GM19395 (cell line): Measurements from ENCODE around the gene CD72.
"Not testable (repeated sequence)": the region's sequence is repeated elsewhere in the genome, so short reads cannot be mapped to it uniquely, and the experiment has no call there.

Experiments used
- ATAC-seq: cut with Tn5 transposase; IDR thresholded peaks from one replicate; pipeline ENCODE4 v1.9.1; 2021; ENCODE audit warnings: mild to moderate bottlenecking, moderate library complexity; ENCODE audit not compliant: unreplicated experiment

CD72 gene

DNA sequence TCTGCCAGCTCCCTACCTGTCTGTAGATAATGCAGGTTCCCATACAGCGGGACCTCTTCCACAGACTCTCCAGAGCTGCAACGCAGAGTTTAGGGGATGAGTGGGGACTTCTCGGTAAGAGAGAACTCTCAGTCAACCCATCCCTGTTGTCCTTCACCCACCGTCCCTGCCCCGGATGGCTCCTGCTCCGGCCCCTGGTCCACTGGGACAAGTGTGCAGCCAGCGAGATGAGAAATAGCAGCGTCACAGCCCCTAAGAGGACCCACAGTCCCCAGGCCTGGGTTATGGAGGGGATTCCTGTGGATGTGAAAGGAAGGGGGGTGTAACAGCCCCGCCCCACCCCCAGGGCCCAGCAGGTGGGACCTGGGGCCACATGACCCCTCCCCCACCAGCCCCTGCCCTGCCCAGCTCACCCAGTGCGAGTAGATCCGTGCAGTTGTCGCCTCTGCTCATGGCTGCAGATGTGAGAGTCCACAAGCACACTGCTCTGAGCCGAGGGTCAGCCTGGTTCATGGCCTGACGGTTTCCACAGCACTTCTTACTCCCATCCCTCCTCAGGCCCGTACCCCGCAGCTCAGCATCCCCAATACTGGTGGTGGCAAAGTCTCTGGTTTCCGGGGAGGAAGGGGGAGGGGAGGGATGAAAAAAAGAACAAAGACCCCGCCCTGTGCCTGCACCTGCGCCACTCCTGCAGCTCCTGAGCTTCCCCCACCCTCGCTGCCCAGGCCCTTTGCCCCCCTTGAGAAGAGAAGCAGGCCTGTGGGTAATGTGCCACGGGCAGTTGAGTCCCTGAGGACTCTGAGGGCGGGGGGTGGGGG lies 32.3 kb upstream of the CD72 start, which contains the start of gene SIT1:
Gene SIT1 (minus strand): TSS at position 591 of the 818 bp plus-strand sequence. CDS start 78 bp downstream, at position 513.
- ATAC-seq, result no peak

DNA sequence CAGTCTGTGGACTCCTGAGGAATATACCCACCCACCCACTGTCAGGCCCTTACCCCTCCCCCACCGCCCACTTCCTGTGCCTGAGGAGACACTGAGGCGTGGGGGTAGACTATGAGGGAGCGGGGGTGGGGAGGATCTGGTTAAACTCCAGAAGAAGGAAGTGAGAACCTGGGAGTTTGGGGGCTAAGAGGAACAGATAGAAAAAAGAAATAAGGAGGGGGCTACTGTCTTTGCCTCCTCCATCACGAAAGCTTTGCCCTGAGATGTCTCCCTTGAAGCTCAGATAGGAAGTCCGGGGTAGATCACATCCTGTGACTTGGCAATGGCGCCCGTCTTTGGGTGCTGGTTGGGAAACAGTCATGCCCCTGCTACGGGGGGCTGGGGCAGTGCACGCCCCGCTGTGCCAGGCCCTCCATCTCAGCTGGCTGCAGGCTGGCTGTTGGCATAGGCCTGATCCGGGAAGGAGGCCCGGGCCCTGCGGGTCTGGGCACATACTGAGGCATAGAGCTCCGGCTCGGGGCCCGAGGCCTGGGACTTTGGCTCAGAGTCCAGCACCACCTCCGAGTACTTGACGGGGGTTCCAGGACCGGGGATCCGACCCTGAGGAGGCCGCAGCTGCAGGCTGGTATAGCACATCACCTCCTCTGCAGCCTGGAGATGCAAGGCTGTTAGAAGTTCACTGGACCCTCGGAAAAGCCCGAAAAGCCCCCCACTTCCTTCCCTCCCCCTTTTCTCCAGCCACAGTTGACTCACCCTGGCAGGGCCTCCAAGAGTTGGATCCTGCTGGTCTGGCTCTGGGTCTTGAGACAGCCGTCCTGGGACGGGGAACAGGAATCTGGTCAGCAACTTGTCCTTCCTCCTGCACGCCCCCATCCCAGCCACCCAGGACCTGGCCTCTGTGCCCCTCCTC lies 31.5 kb upstream of the CD72 start:
- no peak for ATAC-seq

GRCh38 chr9:35646533-35647265 lies 28.5 kb upstream of the CD72 start:
- ATAC-seq, result peak; percentile 81

DNA sequence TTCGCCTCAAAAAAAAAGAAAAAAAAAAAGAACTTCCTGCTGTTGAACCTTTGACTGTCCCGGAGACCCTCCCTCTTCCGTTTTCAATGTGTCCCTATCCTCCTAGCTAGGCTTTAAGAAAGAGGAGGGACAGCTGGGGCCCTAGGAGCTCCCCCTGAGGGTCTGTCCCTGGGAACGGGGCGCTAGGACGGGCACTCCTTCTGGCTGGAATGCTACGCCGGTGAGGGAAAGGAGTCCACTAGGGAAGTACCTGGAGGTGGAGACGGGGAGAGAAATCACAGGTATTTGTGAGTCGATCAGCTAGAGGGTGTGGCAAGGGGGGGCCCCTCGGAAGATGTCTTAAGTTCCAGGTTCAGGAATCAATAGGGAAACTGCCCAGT lies 27.9 kb upstream of the CD72 start:
- no peak for ATAC-seq

DNA sequence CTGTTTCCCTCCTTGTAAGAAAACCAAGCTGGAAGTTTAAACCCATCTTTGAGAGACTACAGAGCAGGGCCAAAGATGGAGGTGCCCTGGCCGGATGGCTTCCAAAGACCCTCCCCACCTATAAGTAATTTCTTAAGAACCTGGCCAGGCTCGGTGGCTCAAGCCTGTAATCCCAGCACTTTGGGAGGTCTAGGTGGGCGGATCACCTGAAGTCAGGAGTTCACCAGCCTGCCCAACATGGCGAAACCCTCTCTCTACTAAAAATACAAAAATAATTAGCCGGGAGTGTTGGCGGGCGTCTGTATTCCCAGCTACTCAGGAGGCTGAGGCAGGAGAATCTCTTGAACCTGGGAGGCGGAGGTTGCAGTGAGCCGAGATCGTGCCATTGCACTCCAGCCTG lies 27.5 kb upstream of the CD72 start:
- ATAC-seq, result not testable (repeated sequence)

GRCh38 chr9:35643046-35643445 lies 24.8 kb upstream of the CD72 start:
- no peak for ATAC-seq

DNA sequence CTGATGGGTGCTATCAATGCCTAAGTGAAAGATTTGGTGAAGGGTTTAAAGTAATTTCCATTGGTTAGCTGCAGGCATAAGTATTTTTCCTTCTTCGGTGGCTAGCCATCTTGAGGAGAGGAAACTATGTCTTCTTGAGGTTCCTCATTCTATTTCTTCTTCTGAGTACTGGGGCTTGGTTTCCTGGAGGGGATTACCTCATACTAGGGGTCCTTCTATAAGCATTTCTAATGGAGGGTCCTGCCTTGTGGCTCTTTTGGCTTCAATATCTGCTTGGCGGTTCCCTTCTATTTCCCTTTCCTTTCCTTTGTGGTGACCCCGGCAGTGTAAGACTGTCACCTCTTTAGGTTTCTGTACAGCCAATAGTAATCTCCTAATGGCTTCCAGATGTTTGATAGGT lies 23.3 kb upstream of the CD72 start:
- not testable (repeated sequence) for ATAC-seq

GRCh38 chr9:35640431-35640830 lies 22.2 kb upstream of the CD72 start:
- not testable (repeated sequence) for ATAC-seq

GRCh38 chr9:35639631-35640030 lies 21.4 kb upstream of the CD72 start:
- no peak for ATAC-seq

DNA sequence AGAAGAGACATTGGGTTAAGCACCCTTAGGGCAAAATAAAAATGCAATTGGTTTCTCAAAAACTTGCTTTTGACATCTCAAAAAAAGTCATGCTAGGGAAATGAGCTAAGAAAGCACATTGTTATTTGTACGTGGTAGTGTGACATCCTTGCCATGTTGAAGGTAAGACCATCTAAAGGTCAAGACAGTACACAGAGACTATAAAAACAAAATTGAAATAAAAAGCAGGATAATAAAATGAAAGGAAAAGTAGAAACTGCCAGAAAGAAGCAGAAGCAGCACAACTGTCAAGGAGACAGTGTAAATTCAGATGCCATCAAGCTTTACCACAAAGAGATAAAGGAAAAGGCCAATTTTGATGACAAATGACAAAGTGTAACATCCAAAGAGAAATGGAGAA lies 21.0 kb upstream of the CD72 start:
- ATAC-seq, result not testable (repeated sequence)

DNA sequence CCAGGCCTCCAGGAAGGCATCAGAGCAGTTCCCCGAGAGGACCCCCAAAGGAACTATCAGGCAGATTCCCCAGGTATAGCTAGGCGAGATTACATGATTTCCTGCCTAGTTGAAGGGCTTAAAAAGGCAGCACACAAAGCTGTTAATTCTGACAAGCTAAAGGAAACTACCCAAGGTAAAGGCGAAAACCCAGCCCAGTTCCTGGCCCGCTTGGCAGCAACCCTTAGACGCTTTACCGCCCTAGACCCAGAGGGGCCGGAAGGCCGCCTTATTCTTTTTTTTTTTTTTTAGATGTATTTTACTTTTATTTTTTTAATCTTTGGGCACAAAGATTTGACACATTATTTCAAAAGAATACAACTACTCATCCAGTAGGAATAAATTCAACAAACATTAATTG lies 20.5 kb upstream of the CD72 start:
- not testable (repeated sequence) for ATAC-seq

DNA sequence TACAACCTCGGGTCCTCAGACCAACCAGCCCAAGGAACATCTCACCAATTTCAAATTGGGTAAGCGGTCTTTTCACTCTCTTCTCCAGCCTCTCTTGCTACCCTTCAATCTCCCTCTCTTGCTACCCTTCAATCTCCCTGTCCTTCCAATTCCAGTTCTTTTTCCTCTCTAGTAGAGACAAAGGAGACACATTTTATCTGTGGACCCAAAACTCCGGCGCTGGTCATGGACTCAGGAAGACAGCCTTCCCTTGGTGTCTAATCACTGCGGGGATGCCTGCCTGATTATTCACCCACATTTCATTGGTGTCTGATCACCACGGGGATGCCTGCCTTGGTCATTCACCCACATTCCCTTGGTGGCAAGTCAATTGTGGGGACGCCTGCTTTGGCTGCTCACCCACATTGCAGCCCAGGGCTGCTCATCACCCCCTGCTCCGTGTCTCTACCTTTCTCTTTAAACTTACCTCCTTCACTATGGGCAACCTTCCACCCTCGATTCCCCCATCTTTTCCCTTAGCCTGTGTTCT lies 19.3 kb upstream of the CD72 start:
- not testable (repeated sequence) for ATAC-seq

GRCh38 chr9:35636877-35637246 lies 18.6 kb upstream of the CD72 start:
- ATAC-seq, result not testable (repeated sequence)

DNA sequence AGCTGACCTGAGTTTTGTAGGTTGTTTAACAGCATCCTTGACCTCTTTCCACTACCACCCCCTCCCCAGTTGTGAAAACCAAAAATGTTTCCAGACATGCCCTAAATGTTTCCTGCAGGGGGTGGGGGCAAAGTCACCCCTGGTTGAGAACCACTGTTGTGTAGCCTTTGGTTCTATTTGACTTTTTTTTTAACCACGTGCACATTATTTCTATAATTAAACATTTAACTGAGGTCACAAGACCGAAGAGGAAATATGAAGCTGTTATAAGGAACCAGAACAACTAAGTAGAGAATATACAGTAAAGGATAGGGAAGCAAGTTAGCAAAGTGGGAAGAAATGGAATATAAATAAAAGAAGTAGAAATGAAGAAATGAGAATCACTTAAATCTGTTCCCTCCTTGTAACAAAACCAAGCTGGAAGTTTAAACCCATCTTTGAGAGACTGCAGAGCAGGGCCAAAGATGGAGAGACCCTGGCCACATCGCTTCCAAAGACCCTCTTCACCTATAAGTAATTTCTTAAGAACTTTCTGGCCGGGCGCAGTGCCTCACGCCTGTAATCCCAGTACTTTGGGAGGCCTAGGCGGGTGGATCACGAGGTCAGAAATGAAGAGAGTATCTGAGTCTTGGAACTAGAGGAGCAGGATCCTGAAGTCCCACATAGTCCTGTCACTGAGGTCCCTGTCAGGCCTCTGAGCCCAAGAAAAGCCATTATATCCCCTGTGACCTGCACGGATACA lies 18.1 kb upstream of the CD72 start:
- no peak for ATAC-seq

- ATAC-seq, result no peak
These were observed 17.5 kb upstream of the CD72 start for GRCh38 chr9:35635730-35636129.

GRCh38 chr9:35629597-35629996 lies 11.4 kb upstream of the CD72 start:
- ATAC-seq, result no peak

DNA sequence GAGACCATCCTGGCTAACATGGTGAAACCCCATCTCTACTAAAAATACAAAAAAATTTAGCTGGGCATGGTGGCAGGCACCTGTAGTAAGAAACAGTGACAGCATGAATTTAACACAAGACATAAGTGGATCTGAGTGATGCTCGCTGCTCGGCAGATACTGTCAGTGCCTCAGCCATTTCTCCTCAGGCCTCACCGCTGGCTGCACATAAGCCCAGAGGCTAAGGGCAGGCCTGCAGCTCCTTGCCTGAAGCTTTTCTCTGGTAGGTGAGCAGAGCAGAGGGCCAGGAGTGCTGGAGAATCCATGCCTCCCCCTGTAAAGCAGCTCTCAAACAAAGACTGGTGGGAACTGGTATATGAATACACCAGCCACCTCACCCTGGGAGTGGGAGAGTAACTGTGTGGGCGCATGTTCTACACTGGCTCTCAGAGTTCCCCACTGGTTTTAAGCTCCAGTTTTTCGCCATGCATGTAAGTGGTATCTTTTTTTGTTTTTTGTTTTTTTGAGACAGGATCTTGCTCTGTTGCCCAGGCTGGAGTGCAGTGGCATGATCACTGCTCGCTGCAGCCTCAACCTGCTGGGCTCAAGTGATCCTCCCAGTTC lies 10.3 kb upstream of the CD72 start:
- ATAC-seq, result no peak

GRCh38 chr9:35627575-35627974 lies 9.4 kb upstream of the CD72 start:
- no peak for ATAC-seq

DNA sequence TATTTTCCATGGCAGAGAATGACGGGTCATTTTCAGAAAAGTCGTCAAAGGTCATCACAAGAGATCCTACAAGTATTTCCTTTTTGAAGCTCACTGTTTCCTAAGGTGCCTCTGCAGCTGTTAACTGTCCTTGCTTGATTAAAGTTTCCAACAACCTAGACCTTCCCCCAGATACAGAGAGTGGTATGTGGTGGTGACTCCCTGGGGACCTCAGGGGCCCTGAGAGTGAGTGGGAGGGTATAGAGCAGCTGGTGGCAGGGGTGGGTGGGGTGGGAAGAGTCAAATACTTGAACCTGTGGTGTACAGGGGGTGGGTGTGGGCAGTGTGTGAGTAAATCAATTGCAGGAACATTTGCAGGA lies 1.6 kb upstream of the CD72 start:
- ATAC-seq, result peak; percentile 51
